Right atrium auricular region (tissue), 2 donors: ENCODE data around the gene TRMO. TPM values are rescaled to one million over a fixed set of nuclear protein-coding genes. Genes with fewer than 3 reads are reported as not detected.

Experiments used
- DNase-seq: peaks from one replicate; pipeline ENCODE4 v3.0.0-alpha.2; 2019; ENCODE audit warnings: low spot score
- H3K27ac ChIP-seq, 2 donors: fragments of 200-600 bp; sonication (generic); 1 replicate in 1 of 2; 2 replicates in 1 of 2; pipeline ENCODE4 v1.5.1; 2016 to 2019
- H3K27me3 ChIP-seq, 2 donors: fragments of 200-600 bp; sonication (generic); one replicate each; pipeline versions ENCODE4 v1.5.1 to v1.6.0; 2017 to 2019
- H3K36me3 ChIP-seq: fragments of 200-600 bp; sonication (generic); one replicate; pipeline ENCODE4 v1.5.1; 2016
- H3K4me1 ChIP-seq, 2 donors: fragments of 200-600 bp; sonication (generic); one replicate each; pipeline versions ENCODE4 v1.5.1 to v1.6.0; 2017 to 2019
- H3K4me3 ChIP-seq, 2 donors: fragments of 200-600 bp; sonication (generic); 1 replicate in 1 of 2; 2 replicates in 1 of 2; pipeline ENCODE4 v1.5.1; 2017 to 2019; ENCODE audit warnings: mild to moderate bottlenecking in 1 of 2, moderate library complexity in 1 of 2
- H3K9me3 ChIP-seq, 2 donors: fragments of 200-600 bp; sonication (generic); one replicate each; pipeline ENCODE4 v1.5.1; 2019
- total RNA-seq, 2 donors: library from RNA; depleted of rRNA; stranded (reverse); fragments of >200 nt; gene quantifications; one replicate each; pipeline ENCODE4 v1.1.0, GENCODE V29; 2016
- TF ChIP-seq, protein P1 (sequence below), 2 donors: fragments of 200-600 bp; sonication (generic); IDR thresholded peaks; one replicate each; pipeline ENCODE4 v1.5.1; 2019; ENCODE audit warnings: antibody characterized with exemption in 2 of 2

The TRMO gene
- total RNA-seq, 2 donors from 2014 or later = 13.9 to 14.5 TPM

DNA sequence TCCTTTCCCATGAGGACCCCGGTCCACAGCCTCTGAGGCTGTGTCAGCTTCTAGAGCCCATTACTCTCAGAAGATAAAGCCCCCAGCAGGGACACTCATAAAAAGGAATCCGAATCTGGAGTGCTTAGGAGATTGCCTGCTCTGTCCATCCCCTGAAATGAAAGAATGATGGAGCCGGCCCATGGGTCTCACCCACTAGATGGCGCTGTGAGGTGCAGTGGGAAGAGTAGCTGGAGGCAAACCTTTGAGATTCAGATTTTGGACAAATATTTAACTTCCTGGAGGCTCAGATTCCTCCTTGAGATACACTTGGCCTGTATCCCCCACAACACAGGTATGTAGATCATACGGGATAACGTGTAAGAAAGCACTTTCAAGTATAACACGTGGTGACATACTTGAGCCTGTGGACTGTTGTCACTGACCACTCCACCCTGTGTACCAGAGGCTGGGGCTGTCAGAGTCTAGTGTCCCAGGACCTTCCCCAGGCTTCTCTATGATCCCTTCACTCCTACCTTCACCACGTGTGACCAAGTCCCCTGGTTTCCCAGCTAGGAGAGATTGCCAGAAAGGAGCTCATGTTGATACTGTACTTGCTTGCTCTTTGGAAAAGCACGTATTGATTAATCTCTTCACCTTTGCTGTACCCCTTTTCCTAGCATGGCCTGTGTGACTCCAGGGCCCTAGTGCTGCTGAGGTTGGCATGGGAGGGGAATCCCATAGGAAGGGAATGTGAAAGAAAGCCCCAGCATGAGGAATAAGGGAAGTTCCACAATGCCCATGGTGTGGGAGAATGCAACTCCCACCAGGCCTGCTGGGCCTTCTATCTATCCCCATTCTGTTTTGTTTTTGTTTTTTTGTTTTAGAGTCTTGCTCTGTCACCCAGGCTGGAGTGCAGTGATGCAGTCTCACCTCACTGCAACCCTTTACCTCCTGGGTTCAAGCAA, 32.1 kb downstream of the TRMO start:
- DNase-seq = no peak
- TF ChIP-seq, protein P1, sequence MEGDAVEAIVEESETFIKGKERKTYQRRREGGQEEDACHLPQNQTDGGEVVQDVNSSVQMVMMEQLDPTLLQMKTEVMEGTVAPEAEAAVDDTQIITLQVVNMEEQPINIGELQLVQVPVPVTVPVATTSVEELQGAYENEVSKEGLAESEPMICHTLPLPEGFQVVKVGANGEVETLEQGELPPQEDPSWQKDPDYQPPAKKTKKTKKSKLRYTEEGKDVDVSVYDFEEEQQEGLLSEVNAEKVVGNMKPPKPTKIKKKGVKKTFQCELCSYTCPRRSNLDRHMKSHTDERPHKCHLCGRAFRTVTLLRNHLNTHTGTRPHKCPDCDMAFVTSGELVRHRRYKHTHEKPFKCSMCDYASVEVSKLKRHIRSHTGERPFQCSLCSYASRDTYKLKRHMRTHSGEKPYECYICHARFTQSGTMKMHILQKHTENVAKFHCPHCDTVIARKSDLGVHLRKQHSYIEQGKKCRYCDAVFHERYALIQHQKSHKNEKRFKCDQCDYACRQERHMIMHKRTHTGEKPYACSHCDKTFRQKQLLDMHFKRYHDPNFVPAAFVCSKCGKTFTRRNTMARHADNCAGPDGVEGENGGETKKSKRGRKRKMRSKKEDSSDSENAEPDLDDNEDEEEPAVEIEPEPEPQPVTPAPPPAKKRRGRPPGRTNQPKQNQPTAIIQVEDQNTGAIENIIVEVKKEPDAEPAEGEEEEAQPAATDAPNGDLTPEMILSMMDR (IDR thresholded peaks at IDR 0.05) = peak; percentile 13 to 55
- no peak overlapping the region for H3K27ac ChIP-seq
- H3K36me3 ChIP-seq = no peaks in the 10 kb centered on the region
- no peaks in the 10 kb centered on the region for H3K4me1 ChIP-seq
- H3K27me3 ChIP-seq = no peaks in the 10 kb centered on the region
- H3K4me3 ChIP-seq = no peak overlapping the region
- peaks cover 0 to 8% of the 10 kb centered on the region in 2 donors for H3K9me3 ChIP-seq

- Histone ChIP-seq H3K27me3 (no peaks in the 10 kb centered on the region), H3K9me3 (no peaks in the 10 kb centered on the region), H3K4me1 (peaks cover 0 to 10% of the 10 kb centered on the region in 2 donors), H3K4me3 (no peak overlapping the region), H3K27ac (no peak overlapping the region), H3K36me3 (no peaks in the 10 kb centered on the region)
- TF ChIP-seq, protein P1 (IDR thresholded peaks at IDR 0.05) = no peak
- no peak for DNase-seq
These were observed 42.0 kb downstream of the TRMO start for GRCh38 chr9:97880336-97880735.

- Histone ChIP-seq H3K4me3 (no peak overlapping the region), H3K4me1 (peaks cover 0 to 10% of the 10 kb centered on the region in 2 donors), H3K27me3 (no peaks in the 10 kb centered on the region), H3K27ac (no peak overlapping the region), H3K36me3 (no peaks in the 10 kb centered on the region), H3K9me3 (no peaks in the 10 kb centered on the region)
- no peak for DNase-seq
- TF ChIP-seq, protein P1 (IDR thresholded peaks at IDR 0.05) = no peak
These were observed 46.2 kb downstream of the TRMO start for GRCh38 chr9:97876061-97876460.

GRCh38 chr9:97875111-97875510, 47.2 kb downstream of the TRMO start:
- H3K36me3 ChIP-seq = no peaks in the 10 kb centered on the region
- TF ChIP-seq, protein P1 (IDR thresholded peaks at IDR 0.05) = no peak
- no peak for DNase-seq
- no peaks in the 10 kb centered on the region for H3K9me3 ChIP-seq
- H3K4me1 ChIP-seq = peaks cover 0 to 10% of the 10 kb centered on the region in 2 donors
- H3K27ac ChIP-seq = no peak overlapping the region
- H3K27me3 ChIP-seq = no peaks in the 10 kb centered on the region
- no peak overlapping the region for H3K4me3 ChIP-seq

GRCh38 chr9:97874624-97875023, 47.7 kb downstream of the TRMO start:
- H3K36me3 ChIP-seq = no peaks in the 10 kb centered on the region
- no peak overlapping the region for H3K27ac ChIP-seq
- no peak for DNase-seq
- H3K4me3 ChIP-seq = no peak overlapping the region
- peaks cover 0 to 10% of the 10 kb centered on the region in 2 donors for H3K4me1 ChIP-seq
- no peaks in the 10 kb centered on the region for H3K27me3 ChIP-seq
- TF ChIP-seq, protein P1 (IDR thresholded peaks at IDR 0.05) = no peak
- no peaks in the 10 kb centered on the region for H3K9me3 ChIP-seq
